ENCODE results near the gene RANBP9. TPM values are rescaled to one million over a fixed set of nuclear protein-coding genes. Genes with fewer than 3 reads are reported as not detected.

The RANBP9 gene
- total and polyA plus RNA-seq, 2 of the 13 experiments (the other 11 are each of a cell fraction or from before 2014, with no cell fraction given) = 26.6 to 30.6 TPM

DNA sequence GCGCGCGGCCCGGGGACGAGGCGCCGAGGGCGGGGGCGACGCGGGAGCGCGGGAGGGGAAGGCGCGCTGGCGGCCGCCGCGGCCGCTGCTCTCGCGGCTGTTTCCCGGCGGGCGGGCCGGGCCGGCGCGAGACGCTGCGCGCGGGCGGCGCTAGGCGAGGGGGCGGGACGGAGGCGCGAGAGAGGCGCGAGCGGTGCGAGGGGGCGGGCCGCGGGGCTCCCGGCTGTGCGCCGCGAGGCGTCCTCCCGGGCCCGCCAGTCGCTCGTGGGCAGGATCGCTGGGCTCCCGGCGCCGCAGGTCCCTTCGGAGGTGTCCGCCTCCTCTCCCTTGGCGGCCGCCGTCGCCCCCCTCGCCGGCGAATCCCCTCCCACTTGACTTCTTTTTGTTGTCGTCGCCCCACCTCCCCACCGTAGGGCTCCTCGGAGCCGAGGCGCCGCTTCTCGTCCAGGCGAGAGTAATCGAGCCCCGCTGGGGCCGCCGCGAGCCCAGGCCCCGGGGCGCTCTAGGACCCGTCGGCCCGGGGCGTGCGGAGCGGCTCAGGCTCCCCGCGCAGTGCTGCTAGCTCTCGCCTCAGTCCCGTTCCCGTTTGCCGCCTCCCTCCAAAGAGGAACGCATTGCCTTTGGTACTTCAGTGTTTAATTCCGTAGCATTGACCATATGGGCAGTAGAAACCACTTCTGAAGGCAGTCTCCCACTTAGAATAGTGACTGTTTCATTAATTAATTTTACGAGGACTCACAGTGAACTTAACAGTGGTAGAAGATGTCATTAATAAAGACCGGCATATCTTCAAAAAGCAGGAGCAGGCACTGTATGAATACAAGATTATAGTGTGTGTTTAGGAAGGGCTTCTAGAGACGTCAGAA is at the start of gene RANBP9 (continued):
- TF ChIP-seq, protein P1, sequence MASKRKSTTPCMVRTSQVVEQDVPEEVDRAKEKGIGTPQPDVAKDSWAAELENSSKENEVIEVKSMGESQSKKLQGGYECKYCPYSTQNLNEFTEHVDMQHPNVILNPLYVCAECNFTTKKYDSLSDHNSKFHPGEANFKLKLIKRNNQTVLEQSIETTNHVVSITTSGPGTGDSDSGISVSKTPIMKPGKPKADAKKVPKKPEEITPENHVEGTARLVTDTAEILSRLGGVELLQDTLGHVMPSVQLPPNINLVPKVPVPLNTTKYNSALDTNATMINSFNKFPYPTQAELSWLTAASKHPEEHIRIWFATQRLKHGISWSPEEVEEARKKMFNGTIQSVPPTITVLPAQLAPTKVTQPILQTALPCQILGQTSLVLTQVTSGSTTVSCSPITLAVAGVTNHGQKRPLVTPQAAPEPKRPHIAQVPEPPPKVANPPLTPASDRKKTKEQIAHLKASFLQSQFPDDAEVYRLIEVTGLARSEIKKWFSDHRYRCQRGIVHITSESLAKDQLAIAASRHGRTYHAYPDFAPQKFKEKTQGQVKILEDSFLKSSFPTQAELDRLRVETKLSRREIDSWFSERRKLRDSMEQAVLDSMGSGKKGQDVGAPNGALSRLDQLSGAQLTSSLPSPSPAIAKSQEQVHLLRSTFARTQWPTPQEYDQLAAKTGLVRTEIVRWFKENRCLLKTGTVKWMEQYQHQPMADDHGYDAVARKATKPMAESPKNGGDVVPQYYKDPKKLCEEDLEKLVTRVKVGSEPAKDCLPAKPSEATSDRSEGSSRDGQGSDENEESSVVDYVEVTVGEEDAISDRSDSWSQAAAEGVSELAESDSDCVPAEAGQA (IDR thresholded peaks at IDR 0.05; ENCODE audit: low read depth) = peak; percentile 54; the same call in 1 of the 2 replicates
- TF ChIP-seq, protein P1 (CRISPR knock-in tag; IDR thresholded peaks at IDR 0.05; ENCODE audit: borderline replicate concordance) = no peak
- TF ChIP-seq ONECUT2 (CRISPR knock-in tag; IDR thresholded peaks at IDR 0.05) (0 out of 2 replicates have a peak, but pooled peaks have one; percentile 29), ZNF83 (CRISPR knock-in tag; IDR thresholded peaks at IDR 0.05; ENCODE audit: borderline replicate concordance) (no peak), ZNF562 (CRISPR knock-in tag; IDR thresholded peaks at IDR 0.05; ENCODE audit: borderline replicate concordance) (no peak), ZNF556 (CRISPR knock-in tag; IDR thresholded peaks at IDR 0.05; ENCODE audit: borderline replicate concordance) (peak; percentile 69; the same call in 1 of the 2 replicates), ZNF292 (CRISPR knock-in tag; IDR thresholded peaks at IDR 0.05; ENCODE audit: borderline replicate concordance, low read depth) (no peak), SMYD3 (CRISPR knock-in tag; IDR thresholded peaks at IDR 0.05) (peak; percentile 53; the same call in 1 of the 2 replicates), SATB2 (CRISPR knock-in tag; IDR thresholded peaks at IDR 0.05) (0 out of 2 replicates have a peak, but pooled peaks have one; percentile 49), CBFB (CRISPR knock-in tag; IDR thresholded peaks at IDR 0.05) (peak; percentile 62; the same call in 1 of the 2 replicates), MIER3 (CRISPR knock-in tag; IDR thresholded peaks at IDR 0.05; ENCODE audit: borderline replicate concordance) (peak; percentile 33; the same call in 1 of the 2 replicates), ZNF776 (CRISPR knock-in tag; IDR thresholded peaks at IDR 0.05) (peak; percentile 18; the same call in 1 of the 2 replicates), ZIK1 (CRISPR knock-in tag; IDR thresholded peaks at IDR 0.05; ENCODE audit: borderline replicate concordance, low read depth) (peak; percentile 86), HCFC1 (IDR thresholded peaks at IDR 0.05; ENCODE audit: low read depth, low read length) (peak; percentile 29; the same call in 1 of the 2 replicates), ZNF747 (CRISPR knock-in tag; IDR thresholded peaks at IDR 0.05; ENCODE audit: borderline replicate concordance) (peak; percentile 81; the same call in 1 of the 2 replicates), SRF (IDR thresholded peaks at IDR 0.05; ENCODE audit: low read depth, low read length) (peak; percentile 91), ZKSCAN5 (CRISPR knock-in tag; IDR thresholded peaks at IDR 0.05) (no peak), HES4 (CRISPR knock-in tag; IDR thresholded peaks at IDR 0.05; ENCODE audit: borderline replicate concordance) (no peak), GATAD2A (CRISPR knock-in tag; IDR thresholded peaks at IDR 0.05) (peak; percentile 69)
- TF ChIP-seq, protein P2, sequence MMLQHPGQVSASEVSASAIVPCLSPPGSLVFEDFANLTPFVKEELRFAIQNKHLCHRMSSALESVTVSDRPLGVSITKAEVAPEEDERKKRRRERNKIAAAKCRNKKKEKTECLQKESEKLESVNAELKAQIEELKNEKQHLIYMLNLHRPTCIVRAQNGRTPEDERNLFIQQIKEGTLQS (CRISPR knock-in tag; IDR thresholded peaks at IDR 0.05) = no peak
- TF ChIP-seq, protein P3, sequence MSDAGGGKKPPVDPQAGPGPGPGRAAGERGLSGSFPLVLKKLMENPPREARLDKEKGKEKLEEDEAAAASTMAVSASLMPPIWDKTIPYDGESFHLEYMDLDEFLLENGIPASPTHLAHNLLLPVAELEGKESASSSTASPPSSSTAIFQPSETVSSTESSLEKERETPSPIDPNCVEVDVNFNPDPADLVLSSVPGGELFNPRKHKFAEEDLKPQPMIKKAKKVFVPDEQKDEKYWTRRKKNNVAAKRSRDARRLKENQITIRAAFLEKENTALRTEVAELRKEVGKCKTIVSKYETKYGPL (CRISPR knock-in tag; IDR thresholded peaks at IDR 0.05) = peak; percentile 82
